ENCODE data around the gene CKAP5.

Gene CKAP5

DNA sequence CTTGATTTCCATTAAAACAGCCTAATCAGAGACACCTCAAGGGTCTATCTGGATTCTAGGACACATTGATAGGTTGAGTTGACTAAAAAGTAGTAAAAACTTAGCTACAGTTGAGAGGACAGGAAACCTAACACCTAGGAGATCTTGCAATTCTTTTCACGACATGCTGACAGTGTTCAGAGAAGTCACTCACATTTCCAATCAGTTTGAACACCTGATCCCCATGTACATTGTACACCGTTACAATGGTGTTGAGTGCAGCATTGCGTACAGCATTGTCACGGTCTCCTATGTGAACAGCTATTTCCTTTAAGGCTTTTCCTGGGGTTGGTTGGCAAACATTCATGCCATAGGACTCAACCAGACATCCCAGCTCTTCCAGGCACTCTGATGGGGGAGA is 84.3 kb downstream of the CKAP5 start:
- DNase-seq, result no peak

- DNase-seq, result no peak
Observed at GRCh38 chr11:46760429-46761128, 85.5 kb downstream of the CKAP5 start.

GRCh38 chr11:46759196-46759595 is 86.9 kb downstream of the CKAP5 start:
- DNase-seq, result no peak

GRCh38 chr11:46755962-46756361 is 90.1 kb downstream of the CKAP5 start:
- DNase-seq, result no peak

GRCh38 chr11:46747150-46747549 is 98.9 kb downstream of the CKAP5 start:
- DNase-seq, result no peak

DNA sequence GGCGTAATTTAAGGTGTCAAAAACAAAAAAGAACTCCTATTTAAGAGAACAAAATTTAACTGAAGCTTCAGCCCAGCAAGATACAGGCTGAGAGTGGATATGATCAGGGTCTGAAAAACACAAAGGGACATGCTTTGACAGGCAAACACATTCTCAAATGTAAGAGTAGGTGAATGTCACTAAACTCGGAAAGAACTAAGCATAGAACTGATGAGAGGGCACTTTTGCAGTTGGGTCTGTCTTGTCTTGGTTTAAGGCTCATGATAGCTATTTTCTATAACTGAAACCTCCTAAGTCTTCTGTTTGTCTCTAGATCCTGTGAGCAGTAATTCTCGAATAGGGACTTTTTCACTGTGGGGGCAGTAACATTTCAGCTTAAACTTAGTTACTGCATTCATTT is 100.1 kb downstream of the CKAP5 start:
- no peak for DNase-seq

DNA sequence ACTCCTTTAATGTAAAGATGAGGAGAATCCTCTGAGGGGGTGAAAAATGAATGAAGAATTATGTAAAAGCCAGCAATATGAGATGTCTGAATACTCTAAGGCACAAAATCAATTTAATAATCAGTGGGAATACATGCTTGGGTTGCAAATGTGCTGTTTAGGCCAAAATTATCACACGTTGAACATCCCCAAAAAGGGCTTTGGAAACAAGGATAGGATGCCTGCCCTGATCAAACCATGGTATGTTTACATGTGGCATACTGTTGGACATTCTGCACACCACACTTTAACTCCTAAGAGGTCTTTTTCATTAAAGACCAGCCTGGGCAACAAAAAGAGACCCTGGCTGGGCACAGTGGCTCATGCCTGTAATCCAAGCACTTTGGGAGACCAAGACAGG is 100.8 kb downstream of the CKAP5 start:
- DNase-seq, result no peak

DNA sequence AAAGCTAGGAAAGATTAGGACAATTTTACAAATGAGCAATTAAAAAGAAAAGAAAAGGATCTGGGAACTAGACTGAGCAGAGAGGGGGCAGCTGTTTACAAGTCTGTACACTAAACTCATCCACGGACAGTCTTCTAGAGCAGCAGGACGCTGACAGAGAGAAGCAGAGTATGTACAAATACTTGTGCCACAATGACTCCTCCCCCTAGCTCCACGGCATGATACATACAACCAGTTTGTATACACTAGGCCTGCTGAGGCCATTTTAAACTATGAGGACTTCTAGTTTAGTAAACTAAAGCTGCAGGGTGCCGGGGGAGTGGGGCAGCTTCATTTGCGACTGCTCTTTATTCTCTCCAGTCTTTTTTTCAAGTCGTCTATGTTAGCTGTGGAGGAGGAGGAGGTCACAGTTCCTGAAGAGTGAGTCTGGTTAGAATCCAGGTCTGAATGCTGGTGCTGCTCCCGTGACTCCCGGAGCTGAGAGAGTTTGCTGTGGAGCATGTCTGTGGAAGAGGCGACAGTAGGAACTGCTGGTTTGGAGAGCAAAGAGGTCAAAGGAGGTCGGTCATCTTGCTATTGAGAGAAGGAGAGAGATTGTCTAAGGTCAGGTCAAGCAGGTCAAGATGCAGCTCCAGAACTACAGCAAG is 102.3 kb downstream of the CKAP5 start:
- DNase-seq, result no peak

DNA sequence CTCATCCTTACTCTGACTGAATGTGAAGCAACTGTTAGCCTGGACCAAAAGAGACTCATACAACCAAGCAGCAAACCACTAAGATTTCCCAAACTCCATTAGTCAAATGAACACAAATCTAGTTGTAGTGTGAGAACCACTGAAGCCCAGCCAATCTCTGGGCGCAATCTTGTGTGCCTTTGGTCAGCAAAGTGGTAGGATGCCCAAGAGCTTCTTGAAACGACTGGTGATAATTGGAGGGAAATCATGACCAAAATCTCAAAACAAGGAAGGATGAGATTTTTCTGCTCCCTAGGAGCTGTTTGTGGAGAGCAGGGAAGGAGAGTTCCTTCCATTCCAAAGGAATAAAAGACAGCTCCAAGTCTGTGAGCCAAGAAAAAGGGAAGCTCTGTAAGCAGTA is 103.0 kb downstream of the CKAP5 start:
- DNase-seq, result no peak

DNA sequence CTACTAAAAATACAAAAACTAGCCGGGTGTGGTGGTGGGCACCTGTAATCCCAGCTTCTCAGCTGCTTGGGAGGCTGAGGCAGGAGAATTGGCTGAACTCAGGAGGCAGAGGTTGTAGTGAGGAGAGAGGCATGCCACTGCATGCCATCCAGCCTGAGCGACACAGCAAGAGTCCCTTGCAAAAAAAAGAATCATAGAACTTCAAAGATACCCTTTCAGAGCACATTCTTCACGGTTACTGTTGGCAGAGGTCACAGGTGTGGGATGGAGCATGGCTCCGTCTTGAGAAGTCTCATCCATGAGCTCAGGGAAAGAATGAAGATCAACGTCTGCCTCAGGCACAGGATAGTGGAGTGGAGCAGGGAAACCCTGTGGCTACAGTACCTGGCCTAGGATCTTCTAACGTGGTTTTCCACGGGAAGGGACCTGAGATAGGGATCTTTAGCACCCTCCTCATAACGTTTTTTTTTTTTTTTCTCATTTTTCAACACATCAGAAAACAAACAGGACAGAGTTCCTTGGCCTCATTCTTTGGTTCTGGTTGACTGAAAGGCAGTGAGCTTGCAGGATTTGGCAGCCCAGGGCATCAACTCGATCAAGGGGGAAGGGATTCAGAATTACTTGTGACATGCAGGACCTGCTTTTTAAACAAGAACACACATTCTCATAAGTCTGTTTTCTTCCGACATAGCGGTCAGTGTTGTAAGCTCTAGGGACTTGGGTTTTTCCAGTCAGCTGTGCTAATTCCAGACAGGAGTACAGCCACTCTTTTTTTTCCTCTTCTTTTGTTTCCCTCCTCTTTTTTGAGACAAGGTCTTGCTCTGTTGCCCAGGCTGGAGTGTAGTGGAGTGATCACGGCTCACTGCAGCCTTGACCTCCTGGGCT is 104.2 kb downstream of the CKAP5 start:
- no peak for DNase-seq

DNA sequence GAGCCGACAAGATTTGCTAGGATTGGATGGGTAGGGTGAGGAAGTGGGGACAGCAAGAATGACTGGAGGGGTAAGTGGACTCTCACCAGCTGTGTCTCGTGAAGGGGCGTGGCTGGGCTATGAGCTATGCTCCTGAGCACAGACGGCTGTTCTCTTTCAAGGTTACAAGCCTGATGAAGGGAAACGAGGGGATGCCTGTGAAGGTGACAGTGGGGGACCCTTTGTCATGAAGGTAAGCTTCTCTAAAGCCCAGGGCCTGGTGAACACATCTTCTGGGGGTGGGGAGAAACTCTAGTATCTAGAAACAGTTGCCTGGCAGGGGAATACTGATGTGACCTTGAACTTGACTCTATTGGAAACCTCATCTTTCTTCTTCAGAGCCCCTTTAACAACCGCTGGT is 107.2 kb downstream of the CKAP5 start:
- no peak for DNase-seq

DNA sequence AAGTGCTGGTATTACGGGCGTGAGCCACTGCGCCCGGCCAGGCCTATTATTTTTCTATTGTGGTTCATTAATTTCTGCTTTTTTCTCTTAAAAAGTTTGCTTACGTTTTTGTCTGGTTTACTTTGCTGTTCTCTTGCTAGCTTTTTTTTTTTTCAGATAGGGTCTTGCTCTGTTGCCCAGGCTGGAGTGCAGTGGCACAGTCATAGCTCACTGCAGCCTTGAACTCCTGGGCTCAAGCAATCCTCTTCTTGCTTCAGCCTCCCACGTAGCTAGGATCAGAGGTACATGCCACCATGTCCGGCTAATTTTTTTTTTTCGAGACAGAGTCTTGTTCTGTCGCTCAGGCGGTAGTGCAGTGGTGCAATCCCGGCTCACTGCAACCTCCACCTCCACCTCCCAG is 108.4 kb downstream of the CKAP5 start:
- DNase-seq, result no peak

- DNase-seq, result no peak
Observed at GRCh38 chr11:46736615-46737014, 109.5 kb downstream of the CKAP5 start.

DNA sequence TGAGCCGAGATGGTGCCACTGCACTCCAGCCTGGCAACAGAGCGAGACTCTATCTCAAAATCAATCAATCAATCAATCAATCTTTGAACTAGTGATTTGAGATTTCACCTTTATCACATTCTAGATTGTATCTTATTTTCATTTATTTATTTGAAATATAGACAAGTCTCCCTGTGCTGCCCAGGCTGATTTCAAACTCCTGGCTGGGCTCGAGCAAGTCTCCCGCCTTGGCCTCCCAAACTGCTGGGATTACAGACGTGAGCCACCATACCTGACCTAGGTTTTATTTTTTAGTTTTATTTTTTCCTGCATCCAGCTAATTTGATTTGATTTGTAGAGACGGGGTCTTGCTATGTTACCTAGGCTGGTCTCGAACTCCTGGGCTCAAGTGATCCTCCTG is 109.9 kb downstream of the CKAP5 start:
- no peak for DNase-seq

DNA sequence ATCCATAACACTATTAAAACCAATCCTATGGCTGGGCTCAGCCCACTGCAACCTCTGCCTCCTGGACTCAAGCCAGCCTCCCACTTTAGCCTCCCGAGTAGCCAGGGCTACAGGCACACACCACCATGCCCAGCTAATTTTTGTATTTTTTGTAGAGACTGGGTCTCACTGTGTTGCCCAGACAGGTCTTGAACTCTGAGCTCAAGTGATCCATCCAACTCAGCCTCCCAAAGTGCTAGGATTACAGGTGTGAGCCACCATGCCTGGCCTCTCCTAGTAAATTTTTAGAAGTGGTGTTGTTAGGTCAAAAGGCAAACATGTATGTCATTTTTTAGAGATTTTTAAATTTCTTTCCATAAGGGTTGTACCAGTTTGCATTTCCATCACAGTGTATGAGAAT is 112.8 kb downstream of the CKAP5 start:
- no peak for DNase-seq

DNA sequence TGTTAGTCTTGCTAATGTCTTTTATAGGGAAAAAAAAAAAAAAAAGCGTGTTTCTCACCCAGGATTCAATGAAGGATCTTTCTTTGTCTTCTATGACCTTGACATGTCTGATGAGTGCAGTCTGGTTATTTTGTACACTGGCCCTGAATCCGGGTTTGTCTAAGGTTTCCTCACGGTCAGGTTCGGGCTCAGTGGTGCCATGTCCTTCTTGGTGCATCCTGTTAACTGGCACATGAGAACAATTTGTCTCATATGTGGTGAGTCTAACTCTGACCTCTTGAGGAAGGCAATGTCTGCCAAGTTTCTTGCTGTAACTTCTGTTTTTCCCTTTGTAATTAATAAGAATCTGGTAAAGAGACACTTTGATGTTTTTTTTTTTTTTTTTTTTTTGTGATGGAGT is 114.5 kb downstream of the CKAP5 start:
- DNase-seq, result no peak

DNA sequence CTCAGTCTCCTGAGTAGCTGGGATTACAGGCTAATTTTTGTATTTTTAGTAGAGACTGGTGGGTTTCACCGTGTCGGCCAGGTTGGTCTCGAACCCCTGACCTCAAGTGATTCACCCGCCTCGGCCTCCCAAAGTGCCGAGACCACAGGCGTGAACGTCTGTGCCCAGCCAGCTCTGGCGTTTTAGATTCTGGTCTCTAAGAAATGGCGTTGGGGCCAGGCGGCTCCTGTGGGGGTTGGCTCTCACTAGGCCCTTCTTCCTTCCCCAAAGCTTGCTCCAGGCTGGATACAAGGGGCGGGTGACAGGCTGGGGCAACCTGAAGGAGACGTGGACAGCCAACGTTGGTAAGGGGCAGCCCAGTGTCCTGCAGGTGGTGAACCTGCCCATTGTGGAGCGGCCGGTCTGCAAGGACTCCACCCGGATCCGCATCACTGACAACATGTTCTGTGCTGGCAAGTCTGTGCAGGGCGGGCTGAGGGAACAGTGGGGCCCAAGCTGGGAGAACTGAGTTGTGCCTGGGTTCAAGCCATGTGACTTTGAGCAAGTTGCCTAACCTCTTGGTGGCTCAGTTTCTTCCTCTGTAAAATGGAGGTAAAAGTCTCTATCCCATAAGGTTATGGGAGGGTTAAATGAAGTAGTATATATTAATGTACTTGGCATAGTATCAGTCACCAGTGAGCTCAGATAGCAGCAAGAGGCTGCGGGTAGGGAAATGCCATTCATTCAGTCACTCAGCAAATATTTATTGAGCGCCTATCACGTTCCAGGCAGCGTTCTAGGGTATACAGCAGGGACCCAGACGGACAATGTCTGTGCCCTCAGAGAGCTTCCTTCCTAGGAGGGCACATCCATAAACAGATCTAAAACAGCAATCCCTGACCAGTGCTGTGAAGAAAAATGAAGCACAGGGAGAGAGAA is 116.7 kb downstream of the CKAP5 start:
- no peak for DNase-seq

GRCh38 chr11:46728659-46729040 is 117.4 kb downstream of the CKAP5 start:
- DNase-seq, result no peak

- DNase-seq, result no peak
Observed at GRCh38 chr11:46727952-46728658, 118.0 kb downstream of the CKAP5 start.

DNA sequence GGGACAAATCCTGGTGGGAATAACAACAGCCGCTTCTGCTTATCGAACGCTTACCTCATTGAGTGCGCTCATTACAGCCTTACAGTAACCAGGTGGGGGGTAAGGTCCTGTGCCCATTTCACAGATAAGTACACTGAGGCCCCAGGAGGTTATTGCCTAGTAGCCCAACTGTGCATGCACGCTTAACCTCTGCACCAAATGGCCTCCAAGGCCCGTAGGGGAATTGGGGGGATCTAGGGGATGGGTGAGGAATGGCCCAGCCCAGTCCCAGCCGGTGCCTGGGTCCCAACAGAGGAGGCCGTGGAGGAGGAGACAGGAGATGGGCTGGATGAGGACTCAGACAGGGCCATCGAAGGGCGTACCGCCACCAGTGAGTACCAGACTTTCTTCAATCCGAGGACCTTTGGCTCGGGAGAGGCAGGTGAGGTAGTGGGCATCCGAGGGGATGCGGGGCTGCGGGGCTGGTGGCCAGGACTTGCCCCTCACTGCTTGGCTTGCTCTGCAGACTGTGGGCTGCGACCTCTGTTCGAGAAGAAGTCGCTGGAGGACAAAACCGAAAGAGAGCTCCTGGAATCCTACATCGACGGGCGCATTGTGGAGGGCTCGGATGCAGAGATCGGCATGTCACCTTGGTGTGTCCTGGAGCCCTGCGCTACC is 119.7 kb downstream of the CKAP5 start:
- DNase-seq, result no peak

- DNase-seq, result no peak
Observed at GRCh38 chr11:46725338-46726205, 120.5 kb downstream of the CKAP5 start.
